Lower leg skin (tissue), 3 donors: Measurements from ENCODE around the gene EP400.

Experiments used
- POLR2A ChIP-seq, 2 donors: fragments of 450-650 bp; IDR thresholded peaks; one replicate each; pipeline ENCODE4 v1.6.1; 2016 to 2017; ENCODE audit warnings: antibody characterized with exemption in 2 of 2, mild to moderate bottlenecking in 1 of 2, moderate library complexity in 1 of 2
- TF ChIP-seq, protein P1 (sequence below), 3 donors: fragments of 450-650 bp; IDR thresholded peaks; one replicate each; pipeline ENCODE4 v1.5.1; 2016; ENCODE audit warnings: antibody characterized with exemption in 3 of 3, mild to moderate bottlenecking in 3 of 3, moderate library complexity in 2 of 3

DNA sequence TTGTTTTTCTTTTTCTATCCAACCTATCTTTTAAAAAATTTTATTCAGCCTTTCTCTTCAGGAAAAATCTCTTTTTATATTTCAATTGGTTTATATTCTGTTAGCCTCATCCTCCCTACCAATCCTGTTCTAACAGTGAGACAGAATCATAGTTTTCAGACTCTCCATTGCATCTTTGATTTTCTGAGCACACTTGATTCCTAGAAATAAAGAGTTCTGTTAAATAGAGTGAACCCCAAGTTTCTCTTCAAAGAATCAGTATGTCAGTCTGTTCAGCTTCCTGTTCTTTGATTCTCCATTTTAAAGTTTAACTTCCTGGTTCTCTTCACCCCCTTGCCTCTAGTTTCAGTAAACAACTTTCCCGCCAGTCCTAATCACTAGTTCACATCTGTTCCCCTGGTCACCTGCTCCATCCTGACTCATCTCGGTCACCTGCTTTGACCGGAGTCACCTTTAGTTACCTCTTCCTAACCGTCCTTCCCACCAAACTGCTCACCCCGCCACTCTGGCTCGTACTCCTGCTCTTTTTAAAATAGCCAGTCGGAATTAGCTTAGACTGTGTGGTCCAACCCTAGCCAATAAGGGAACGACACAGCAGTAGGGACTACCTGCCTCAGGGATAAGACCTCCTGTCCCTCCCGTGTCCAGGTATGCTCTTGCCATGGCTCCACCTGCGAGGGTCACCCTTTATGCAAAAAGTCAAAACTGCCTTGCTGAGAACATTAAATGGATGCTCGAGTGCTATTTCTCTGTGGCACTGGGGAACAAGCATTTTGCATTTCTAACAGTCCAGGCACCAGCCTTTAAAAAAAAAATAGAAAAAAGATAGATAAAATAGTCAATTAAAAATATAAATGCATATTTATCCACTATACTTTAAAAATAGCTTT is 146.0 kb downstream of the EP400 start:
- TF ChIP-seq, protein P1, sequence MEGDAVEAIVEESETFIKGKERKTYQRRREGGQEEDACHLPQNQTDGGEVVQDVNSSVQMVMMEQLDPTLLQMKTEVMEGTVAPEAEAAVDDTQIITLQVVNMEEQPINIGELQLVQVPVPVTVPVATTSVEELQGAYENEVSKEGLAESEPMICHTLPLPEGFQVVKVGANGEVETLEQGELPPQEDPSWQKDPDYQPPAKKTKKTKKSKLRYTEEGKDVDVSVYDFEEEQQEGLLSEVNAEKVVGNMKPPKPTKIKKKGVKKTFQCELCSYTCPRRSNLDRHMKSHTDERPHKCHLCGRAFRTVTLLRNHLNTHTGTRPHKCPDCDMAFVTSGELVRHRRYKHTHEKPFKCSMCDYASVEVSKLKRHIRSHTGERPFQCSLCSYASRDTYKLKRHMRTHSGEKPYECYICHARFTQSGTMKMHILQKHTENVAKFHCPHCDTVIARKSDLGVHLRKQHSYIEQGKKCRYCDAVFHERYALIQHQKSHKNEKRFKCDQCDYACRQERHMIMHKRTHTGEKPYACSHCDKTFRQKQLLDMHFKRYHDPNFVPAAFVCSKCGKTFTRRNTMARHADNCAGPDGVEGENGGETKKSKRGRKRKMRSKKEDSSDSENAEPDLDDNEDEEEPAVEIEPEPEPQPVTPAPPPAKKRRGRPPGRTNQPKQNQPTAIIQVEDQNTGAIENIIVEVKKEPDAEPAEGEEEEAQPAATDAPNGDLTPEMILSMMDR (IDR thresholded peaks at IDR 0.05), result no peak
- TF ChIP-seq POLR2A (IDR thresholded peaks at IDR 0.05), result no peak
